NCI-H1436 treated with DMSO at 0.1 percent for 48 hours (cell line): ENCODE results near the gene B3GNT9.

Experiments used
- DNase-seq: peaks from one replicate; lab custom pipeline; 2025; lab: John Stamatoyannopoulos, UW

The B3GNT9 gene

GRCh38 chr16:67112591-67113399 lies 38.0 kb downstream of the B3GNT9 start:
- DNase-seq: no peak

DNA sequence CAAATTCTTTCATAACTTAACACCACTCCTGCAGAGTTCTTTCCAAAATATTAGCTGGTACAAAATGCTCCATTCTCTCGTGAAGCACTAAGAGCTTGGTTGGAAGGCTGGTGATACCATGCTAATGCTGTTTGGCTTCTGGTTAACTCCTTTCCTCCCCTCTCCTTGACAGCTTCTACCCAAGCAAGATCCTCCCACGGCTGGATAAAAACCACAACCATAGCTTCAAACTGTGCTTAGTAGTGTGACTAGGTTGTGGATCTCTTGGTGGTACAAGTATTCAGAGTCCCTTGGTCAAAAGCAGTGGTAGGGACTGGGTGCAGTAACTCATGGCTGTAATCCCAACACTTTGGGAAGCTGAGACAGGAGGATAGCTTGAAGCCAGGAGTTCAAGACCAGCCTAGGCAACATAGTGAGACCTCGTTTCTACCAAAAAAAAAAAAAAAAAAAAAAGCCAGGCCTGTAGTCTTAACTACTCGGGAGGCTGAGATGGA lies 38.8 kb downstream of the B3GNT9 start:
- DNase-seq: no peak

DNA sequence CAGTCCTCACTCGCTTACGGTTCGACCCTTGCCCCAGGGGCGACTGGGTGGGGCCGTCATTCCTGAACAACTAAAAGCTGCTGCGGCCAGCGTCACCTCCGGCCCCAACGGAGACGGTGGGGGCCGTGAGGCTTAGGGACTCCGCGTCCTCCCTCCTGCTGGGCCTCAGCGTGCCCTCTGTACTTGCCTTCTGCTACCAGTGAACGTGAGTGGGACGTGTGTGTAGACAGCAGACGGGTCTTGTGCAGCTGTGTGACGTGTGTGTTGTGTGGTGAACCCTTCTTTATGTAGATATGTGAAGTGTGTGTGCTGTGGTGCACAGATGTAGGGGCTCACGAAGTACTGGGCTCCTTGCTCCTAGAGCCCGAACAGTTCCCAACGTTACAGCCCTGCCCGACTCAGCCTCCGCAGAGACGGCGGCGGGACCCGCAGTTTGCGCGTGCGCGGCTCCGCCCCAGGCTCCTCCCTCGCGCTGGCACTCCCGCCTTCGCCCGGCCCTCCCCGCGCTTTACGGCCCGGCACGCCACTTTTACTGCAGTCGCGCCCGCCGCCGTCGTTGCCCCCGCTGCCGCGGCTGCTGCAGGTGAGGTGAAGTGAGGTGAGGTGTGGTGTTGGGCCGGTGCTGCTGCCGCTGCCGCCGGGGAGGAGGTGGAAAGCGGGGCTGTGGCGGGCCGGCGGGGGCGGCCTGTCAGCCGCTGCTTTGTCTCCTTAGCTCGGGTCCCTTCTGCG lies 41.2 kb downstream of the B3GNT9 start, which contains the start of gene PHAF1:
Gene PHAF1 (plus strand): TSS at position 535 of the 729 bp plus-strand sequence. CDS start 235 bp downstream, outside the sequence.
- DNase-seq: peak; percentile 36

- no peak for DNase-seq
These were observed 41.8 kb downstream of the B3GNT9 start for GRCh38 chr16:67108931-67109406.

- no peak for DNase-seq
These were observed 42.3 kb downstream of the B3GNT9 start for GRCh38 chr16:67108489-67108888.

DNA sequence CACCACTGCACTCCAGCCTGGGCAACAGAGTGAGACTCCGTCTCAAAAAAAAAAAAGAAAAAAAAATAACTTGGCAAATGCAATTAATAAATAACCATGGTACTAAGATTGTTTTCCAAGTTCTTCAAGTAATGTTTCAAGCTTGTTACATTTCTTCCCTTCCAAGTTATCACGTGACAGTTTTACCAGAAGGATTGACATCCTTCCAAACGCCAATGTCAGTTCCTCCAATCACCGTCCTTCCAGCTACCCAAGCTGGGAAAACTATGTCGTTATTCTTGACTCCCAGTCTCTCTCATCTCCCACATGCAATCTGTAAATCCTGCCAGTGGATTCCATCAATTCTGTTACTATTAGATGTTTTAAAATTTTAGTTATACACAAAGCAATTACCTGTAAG lies 44.9 kb downstream of the B3GNT9 start:
- DNase-seq: no peak

DNA sequence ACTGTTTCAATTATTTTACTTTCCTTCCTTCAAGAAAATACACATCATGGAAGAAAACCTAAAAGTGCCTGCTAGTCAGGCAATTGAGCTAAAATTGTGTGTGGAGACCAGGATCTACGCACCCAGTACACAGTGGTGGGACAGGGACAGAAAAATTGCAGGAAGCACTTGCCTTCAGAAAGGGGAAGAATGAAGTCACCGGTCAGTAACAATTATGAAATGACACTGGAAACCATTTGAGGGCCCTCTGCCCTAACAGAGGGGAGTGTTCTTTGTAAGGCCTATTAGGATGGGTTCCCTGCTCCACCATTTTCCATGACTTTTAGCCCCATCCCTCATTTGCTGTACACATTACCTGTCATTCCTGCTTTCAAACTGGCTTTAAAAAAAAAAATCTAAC lies 45.6 kb downstream of the B3GNT9 start:
- no peak for DNase-seq

GRCh38 chr16:67104845-67105244 lies 46.0 kb downstream of the B3GNT9 start:
- no peak for DNase-seq

- DNase-seq: no peak
These were observed 46.7 kb downstream of the B3GNT9 start for GRCh38 chr16:67104061-67104460.

DNA sequence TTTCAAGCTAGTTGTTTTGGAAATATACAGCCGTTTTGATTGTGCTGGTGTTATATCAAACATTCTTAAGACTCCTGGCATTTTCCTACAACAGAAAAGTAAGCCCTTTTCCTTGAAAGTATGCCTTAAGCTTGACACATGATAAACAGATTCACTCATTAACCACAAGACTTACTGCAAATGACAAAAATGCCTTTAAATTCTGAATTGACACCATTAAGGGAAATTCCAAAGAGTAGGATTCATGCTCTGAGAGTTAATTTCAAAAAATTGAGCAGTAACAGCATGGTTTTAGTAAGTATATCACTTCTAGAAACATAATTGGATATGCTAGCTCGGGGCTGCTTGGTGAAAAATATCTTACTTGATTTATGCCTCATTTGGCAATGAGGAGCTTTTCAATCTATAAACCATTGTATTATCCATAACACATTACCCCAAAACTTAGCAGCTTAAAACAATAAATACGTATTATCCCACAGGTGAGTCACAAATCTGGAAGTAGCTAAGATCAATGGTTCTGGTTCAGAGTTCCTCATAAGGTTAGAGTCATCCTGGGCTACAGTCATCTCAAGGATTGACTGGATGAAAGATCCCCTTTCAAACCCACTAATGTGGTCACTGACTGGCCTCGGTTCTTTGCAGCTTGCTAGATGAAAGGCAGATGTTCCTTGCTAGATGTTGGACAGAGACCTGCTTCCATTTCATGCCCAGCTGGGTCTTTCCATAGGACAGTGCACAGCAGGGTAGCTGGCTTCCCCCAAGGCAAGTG lies 49.3 kb downstream of the B3GNT9 start:
- DNase-seq: no peak

DNA sequence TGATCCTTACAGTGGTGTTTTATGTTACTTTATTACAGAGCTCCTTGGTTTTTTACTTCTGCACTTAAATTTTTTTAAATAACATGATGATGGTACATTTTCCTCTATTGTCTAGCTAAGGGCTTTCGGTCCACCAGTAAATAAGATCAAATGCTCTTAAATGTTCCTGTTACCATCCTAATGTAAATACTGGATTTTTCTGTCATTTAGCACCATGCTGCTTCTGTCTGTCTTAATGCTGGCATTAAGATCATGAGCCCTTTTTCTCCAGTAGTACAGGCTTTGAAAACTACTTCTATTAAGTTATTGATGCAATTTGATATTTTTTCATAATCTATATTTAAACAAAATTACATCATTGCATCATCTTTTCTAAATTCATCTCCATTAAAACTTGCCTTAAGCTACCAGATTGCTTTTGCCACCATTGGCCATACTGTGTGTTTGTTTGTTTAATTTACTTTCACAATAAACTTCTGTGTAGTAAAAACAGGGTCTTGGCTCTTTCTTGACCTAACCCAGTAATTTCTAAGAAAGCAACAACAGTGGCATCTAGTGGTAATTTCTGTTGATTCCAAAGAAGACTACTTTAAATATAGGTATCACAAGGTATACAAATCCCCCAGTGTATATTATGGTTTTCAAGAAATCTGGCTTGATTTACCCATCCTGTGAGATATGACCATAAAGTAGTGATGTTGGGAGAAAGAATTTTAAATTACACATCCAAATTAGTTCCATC lies 50.1 kb downstream of the B3GNT9 start:
- DNase-seq: no peak

- no peak for DNase-seq
These were observed 52.2 kb downstream of the B3GNT9 start for GRCh38 chr16:67098599-67098998.
